Ammon's horn (tissue), 1 donor: ENCODE results near the gene C1QTNF9B.

Experiments
- DNase-seq: peaks from one replicate; pipeline ENCODE4 v3.0.0-alpha.2; 2016; ENCODE audit warnings: low spot score

Gene C1QTNF9B

DNA sequence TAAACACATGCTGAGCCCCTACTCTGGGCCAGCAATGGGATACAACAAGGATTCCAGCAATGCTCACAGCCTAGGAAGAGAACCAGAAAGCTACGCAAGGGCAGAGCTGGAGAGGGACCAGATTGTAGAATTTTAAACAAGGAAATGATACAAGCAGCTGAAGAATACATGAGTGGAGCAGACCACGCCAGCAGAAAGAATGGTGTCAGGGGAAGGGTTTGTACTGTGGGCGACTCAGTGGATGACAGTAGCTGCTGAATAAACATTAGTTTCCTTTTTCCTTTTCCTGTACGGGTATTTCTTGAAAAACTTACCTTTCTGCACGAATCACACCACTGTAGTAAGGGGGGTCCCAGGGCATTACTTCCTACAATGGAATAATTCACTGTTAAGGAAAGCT lies 38.8 kb downstream of the C1QTNF9B start:
- DNase-seq: no peak

DNA sequence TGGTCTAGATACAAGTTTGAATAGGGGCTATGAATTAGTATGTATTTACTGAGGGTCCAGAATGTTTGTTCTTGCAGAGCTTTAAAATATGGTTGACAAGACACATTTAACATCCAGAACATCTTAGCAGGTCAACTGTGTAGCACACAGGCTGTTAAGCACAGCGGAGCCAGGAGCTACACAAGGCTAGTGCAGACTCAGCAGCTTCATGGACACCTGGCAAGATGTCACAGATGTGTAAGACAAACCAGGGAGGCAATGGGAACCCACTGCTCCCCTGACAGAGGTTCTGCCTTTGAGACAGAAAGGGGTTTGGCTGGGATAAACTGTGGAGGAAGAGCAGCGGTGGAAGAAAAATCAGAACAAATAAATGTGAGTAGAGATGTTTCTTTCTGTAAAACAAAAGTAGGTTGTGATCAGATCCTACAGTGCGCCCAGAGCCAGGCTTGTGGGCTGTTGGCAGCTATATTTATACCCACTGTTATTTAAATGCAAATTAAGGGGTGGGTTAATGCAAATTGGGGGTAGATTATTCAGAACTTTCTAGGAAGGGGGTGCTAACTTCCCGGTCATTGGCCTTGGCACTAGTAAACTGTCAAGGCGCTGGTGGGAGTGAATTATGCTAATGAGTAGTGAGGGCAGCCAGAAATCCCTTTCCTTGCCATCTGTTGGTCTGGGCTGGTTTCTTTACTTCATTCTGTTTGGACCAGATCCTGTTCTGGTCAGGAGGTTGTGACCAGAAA lies 41.1 kb downstream of the C1QTNF9B start:
- peak; percentile 50 for DNase-seq

GRCh38 chr13:23855360-23855759 lies 41.9 kb downstream of the C1QTNF9B start:
- DNase-seq: no peak

GRCh38 chr13:23852351-23852750 lies 45.0 kb downstream of the C1QTNF9B start:
- DNase-seq: no peak

- no peak for DNase-seq
Measured at GRCh38 chr13:23851106-23851505, 46.2 kb downstream of the C1QTNF9B start.

GRCh38 chr13:23850134-23850533 lies 47.2 kb downstream of the C1QTNF9B start:
- no peak for DNase-seq

- DNase-seq: no peak
Measured at GRCh38 chr13:23849670-23850069, 47.6 kb downstream of the C1QTNF9B start.

- DNase-seq: no peak
Measured at GRCh38 chr13:23848646-23849141, 48.6 kb downstream of the C1QTNF9B start.

DNA sequence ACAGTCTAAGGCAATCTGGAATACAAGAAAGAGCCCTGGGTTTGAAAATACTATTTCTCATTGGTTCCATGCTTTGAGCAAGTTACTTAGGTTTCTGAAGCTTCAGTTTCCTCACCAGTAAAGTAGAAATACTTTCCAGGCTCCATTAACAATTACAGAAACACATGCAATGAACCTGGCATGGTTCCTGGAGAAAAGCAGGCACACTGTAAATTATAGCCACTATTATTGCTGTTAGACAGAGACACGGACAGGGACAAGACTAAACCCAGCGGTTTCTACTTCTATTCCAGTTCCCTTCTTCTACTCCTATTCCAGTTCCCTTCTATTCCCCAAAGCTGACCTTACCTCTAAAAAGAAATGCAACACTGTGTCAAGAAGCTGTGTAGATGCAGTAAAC lies 49.3 kb downstream of the C1QTNF9B start:
- no peak for DNase-seq

GRCh38 chr13:23847497-23847896 lies 49.8 kb downstream of the C1QTNF9B start:
- no peak for DNase-seq

- no peak for DNase-seq
Measured at GRCh38 chr13:23845105-23845725, 52.1 kb downstream of the C1QTNF9B start.

DNA sequence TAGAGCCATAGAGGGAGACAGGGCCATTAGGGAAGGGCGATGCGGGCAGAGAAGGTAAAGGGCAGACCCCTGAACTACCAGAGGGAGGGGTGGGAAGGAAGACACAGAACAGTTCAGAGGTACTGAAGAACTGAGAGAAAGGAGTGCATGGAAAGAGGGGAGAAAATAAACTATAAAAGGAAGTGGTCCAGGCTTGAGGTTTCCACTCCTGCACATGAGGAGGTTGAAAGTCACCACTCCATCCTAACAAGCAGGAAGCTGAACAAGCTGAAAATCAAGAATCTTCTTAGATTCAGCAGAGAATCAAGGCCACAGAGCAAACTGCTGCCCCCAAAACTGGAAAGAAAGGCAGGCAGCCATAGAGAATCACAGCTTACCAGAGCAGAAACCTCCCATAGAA lies 53.2 kb downstream of the C1QTNF9B start:
- DNase-seq: no peak

DNA sequence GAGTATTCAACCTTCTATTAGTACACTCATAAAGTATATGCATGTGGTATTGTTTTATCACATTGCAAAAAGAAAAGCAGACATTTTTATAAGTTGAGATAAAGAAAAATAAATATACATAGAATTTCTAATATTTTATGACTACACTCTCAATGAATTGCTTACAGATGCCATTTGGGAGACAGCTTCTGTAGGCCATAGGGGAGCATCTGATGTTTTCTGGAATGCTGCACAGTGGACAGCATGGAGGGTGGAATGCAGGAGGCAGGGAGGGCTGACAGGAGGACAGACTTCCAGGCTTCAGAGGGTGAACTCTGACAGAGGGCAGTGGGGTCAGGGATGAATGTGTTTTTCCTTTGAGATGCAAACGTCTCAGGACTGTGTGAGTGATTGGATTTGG lies 53.9 kb downstream of the C1QTNF9B start:
- DNase-seq: no peak

DNA sequence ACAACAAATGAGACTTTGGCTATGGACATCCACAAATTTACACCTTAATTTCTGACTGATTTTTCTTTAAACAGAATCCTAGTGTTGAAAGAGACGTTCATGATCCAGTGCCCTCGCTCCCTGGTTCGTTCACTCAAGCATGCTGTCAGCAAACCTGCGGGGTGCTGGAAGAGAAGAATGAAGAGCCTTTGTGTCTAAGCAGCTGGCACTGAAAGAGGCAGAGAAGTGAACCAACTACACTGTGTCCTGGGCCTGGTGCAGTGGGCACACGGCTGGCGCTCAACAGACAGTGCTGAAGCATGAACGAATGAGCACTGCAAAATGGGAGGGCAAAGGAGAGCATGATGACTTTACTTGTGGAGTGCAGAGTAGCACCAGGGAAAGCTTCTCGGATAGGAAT lies 54.9 kb downstream of the C1QTNF9B start:
- peak; percentile 72 for DNase-seq
